ENCODE measurements around the gene ANKS1B.

Gene ANKS1B

DNA sequence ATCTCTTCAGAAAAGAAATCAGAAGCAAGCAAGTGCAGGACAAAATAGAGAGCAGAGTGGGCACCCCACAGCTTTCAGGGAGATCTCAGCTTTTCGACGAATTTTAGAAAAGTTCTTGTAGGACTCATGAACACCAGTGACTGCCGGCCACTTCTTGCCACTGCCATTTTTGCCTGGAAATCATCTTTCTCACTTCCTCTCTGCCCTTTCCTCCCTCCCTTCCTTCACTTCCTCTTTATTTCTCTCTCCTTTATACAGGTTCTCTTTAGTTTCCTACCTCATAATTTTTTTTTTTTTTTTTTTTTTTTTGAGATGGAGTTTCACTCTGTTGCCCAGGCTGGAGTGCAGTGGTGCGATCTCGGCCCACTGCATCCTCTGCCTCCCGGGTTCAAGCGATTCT, 1154.1 kb downstream of the ANKS1B start:
- no peak for DNase-seq

DNA sequence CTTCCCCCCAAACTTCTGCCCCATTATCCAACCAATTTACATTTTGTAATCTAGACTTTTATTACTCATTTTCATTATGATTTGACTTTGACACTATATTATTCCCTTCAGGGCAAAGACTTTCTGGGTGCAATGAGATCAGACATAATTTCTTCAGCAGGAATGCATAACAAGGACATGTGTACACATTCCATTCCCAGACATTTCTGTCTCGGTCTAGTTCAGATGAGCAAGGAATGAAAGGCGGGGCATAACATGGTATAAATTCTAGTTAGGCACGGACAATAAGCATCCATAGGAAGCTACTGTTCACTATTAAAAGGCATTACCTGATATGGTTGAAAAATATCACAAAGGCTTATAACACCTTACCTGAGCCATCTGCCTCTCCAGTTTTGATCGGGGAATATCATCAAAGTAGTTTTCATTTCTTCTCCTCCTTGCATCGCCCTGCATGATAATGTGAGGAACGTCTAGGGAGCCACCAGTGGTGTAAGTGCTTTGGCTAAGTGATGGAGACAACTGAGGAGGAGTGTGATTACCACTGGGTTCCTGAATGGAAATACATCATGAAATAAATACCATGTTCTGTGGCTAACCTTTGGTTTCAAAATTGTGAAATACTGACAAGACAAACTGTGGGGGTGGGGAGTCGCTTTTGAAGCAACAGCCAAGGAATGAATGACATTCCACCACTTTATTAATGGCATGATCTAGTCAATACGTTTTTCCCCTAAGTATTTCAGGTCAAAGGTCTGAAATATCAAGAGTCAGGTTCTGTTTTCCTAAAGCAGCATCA, 1155.7 kb downstream of the ANKS1B start:
- no peak for DNase-seq

DNA sequence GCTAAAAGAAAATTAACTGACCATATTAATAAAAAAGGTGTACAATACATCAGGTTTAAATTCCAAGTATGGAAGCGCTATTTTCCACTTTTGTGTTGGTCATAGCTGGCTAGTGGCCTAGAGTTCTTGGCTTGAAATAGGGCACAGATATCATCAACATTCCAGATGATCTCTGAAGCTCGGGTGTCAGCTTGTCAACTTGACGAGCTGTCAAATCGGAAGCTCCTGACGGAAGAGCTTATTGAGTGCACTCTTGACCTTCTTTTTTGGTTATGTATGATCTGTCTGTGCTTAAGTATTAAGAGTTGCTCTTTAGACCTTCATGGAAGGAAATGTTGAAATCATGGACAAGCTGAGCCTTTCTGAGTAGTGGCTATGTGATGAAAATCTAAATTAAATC, 1161.7 kb downstream of the ANKS1B start:
- no peak for DNase-seq

DNA sequence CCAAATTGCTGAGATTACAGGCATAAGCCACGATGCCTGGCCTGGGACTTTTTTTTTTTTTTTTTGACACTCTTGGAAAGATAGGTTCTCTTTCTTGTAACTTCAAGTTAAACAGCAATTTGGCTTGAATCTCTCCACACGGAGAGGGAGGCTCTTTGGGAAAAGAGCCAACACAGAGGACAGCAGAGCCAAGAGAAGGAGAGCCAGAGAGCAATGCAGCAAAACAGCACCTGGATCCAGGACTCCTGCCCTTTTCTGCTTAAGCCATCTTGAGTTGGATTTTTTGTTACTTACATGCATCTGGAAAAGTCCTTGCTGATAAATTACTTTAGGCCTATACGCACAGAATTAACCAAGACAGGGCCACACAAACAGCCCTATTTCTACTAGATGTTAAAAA, 1162.9 kb downstream of the ANKS1B start:
- DNase-seq: no peak

DNA sequence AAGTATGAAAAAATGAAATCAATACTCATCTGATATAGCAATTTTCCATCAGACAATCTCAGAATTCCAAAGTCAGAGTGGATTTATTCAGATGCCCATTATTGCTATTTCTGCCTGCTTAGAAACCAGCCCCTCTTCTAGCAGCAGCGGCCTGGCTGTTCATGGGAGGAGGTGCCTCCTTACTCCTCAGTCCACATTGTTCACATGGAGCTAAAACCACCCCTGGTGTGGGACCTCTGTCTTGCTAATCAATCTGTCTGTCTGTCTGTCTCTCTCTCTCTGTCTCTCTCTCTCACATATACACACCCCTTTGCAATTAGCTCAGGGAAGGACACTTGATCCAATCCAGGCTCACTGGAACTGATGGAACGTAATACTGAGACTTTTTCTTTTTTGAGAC, 1163.5 kb downstream of the ANKS1B start:
- DNase-seq: no peak

DNA sequence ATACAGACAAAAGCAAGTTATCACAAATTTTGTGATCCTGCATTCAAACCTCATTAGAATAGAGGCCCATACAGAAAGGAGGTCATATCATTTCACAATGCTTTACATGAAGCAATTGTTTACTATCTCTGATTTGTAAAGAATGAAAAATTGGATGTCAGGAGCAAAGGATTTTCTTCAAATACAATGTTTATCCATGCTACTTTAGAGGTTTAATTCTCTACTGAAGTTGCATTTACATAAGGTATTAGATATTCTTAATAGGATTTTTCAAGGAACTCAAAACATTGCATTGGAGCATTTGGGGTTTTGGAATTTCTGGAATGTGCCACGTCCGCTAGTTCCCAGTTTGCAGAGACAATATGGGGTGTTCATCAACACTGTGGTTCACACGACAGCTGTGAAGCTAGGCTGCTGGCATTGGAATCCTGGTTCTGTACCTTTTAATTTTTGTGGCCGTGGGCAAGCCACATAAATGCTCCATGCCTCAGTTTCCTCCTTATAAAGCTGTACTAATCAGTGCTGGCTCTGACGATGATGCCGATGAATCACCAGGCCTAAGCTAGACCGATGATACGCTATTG, 1164.8 kb downstream of the ANKS1B start:
- DNase-seq: no peak

DNA sequence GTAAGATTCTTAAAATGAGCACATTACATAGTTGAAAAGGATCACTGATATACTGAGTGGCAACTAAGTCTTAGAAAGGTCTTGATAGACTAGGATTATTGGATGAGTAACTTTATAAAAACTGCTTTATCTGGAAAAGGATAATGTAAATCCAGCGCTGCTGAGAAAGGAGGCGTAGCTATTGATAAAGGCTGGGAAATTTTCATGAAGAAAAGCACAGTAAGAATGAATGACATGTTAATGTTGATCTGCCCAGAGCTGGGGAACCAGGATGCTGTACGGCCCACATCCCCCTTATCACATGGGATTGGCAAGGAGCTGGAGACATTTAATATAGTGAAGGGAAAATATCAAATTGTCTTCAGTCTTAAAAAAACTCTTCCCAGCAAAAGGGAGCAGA, 1165.7 kb downstream of the ANKS1B start:
- no peak for DNase-seq

DNA sequence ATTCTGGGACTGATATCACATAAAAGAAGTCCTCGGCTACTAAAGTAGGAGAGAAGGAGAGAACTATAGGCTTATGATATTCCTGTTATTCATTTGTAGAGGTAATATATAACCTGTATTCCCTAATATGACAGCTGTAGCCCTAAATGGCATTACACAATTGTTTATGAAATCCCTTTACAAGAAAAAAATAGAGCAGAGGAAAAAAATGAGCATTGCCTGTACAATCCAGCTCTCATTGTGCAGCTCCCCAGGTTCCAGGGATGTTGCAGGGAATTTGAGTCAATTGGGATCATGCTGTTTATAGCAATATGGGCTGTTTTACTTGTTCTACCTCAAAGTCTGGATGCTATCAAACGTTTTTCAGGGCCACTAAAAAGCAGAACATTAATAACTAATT, 1166.5 kb downstream of the ANKS1B start:
- DNase-seq: no peak

DNA sequence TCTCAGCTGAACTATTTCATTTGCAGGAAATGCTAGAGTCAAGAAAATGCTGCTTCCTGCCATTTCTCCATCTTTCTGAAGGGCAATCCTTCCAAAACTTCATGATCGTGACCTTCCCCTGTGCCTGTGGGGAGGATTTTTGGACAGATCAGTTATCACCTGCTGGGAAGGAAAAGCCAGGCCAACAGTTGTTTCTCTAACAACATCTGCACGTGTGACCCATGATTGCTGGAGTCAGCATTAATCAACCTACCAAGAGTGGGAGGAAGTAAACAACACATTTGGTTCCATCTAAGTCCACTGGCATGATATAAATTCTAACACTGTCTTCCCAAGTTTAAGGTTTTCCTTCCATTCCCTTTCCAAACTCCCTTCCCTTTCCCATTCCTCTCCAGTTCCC, 1167.0 kb downstream of the ANKS1B start:
- DNase-seq: no peak

DNA sequence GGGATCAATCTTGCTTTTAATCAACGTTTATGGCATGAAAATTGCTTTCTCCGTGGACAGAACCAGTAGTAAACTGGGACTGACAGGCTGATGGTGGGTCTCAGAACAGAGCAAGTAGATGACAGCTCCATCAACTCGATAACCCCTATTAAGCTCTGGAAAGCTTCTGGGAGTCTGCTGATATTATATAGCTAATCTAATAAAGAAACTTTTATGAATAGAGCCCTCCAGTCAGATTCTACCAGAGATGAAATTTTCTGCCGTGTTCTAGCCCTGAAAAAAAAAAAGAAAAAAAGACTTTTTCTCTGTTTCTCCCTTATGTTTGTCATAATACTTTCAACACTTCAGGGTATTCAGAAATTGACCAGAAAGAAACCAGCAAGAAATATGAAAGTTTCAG, 1168.0 kb downstream of the ANKS1B start:
- DNase-seq: no peak

DNA sequence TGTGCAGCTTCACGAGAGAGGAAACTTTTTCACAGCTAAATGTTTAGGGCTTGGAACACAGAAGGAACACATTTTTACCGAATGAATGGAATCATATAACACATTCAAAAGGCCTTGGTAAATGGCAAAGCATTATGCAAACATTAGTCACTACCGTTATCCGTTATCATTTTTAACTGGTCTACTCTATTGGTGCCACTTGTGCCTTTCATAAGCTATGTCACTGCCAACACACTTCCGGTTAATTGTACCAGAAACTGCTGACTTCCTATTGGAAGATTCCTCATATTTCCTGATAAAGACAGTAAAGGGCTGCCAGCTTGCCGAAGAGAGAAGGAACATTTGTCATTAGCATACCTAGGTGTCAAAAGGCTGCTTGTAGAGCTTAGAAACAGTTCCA, 1170.5 kb downstream of the ANKS1B start:
- DNase-seq: no peak

DNA sequence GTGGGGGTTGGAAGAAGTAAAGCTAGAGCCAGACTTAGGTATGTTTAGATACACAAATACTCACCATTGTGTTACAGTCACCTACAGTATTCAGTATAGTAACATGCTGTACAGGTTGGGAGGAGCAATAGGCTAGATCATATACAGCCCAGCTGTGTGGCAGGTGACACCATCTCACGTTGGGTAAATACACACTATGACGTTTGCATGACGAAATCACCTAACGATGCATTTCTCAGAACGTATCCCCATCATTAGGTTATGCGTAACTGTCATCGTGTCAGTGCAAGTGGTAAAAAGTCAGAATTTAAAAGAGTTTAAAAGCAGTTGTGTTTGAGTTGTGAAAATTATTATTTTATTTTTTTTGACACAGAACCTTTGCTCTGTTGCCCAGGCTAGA, 1172.5 kb downstream of the ANKS1B start:
- no peak for DNase-seq

DNA sequence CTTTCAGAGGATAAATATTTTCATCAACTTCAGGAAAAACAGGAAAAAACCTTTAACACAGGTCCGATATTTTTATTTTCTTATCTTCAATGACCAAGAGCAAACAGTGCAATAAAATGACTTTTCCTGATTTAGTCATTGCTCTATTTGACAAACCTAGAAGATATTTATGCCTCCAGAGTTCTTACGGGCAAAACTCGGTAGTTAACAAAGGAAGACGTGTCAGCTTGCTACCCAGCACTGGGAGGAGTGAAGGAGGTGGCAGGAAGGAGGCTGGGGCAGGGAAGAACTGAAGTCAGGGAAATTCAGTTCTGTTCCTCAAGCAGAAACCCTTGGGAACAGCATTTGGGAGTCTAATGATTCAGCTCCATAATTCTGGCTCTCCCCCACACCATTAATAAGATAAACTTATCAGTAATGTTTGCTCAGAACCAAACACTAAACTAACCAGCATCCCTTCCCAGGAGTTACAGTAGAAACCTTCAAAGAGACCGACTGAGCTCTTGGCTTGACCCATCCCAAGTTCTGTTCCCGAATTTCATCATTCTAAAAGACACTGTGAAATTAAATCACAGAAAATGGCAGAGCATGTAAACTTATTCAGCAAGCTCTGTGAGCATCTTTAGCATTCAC, 1176.4 kb downstream of the ANKS1B start:
- no peak for DNase-seq

DNA sequence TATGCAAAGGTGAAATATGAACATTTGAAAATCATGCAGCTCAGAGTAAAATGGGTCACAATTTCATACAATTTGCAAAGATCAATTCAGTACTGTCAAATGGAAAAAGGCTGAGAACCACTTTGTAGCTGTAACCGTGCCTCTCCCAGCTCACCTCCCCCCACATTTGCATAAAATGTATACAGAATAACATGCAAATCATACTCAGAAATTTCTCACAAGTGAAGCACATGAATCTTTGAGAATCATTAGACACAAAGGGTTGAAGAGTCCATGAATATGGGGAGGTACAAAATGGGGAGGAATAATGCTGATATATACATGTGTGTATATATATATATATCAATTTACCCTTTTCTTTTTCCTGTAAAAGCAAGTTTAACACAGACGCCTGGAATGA, 1177.5 kb downstream of the ANKS1B start:
- no peak for DNase-seq

DNA sequence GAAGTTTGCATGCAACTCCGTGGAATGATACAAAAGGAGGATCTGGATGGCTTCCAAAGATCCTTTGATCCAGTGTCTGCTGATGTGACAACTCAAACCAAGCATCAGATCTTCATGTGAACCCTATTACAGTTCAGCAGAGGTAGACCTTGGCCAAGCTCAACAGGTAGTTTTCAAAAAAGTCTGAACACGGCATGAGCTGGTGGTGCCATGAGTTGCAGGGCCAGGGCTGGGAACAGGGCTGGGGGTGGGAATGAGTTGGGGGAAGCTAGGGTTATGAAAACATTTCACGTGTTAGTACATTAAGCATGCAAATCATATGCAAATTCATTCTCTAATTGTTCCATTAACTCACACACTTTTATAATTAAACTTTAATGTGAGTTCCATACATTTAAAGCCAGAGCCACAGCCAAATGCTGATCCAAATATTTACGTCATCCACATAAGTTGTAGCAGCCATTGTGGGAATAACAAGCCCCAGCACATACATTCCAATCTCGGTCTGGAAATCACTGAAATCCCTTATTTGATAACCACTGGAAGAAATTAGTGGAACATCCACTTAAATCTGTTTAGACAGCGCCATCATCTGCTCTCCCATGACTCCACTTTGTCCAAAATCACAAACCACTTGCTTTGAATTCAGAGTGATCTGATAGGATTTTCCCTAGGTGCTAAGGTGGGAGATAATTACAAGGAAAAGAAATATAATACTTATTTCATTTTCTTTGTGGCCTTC, 1181.1 kb downstream of the ANKS1B start:
- DNase-seq: no peak

DNA sequence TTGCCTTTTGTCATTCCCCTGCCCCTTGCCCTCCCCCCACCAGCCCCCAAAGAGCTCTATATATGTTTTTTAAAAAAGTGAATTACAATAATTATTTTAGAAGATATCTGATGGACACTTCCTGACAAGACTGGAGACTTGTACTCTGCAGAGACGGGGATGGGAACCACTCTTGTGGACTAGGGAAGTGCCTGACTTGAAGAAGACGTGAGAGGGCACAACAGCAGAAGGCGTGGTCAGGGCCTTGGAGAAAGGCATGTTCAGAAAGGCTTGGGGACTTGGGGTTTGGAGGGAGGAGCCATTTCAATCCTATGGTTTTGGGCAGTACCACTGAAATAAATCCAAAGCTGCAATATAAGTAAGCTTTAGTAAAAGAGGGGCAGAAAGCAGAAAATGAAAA, 1184.9 kb downstream of the ANKS1B start:
- DNase-seq: no peak

DNA sequence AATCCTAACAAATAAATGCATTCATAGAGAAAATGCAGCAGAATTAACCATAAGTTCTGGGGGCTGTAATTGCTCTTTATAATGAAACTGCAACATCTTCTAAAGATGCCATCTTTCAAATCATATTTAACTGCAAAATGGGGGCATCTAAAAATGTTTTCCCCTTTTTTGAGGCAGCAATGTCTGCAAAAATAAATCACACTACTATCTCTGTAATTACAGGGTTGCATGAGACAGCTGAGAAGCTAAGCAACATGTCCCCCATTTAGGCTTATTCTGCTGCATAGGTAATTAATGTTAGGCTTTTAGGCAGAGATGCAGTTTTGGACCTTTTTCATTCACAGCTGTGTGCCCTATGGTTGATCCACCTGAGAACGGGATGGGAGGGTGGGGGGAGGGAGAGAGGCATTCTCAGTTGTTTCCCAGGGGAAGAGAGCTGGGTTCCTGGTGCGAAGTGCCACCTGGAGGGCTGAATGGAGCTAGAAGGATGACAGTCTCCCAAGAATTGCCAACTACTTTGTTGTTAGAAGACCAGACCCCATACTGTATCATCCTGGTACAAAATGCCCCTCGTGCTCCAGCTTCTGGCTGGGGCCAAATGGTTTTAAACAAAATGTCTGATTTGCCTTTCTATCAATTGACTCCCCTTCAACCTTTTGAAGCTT, 1185.5 kb downstream of the ANKS1B start:
- DNase-seq: no peak

DNA sequence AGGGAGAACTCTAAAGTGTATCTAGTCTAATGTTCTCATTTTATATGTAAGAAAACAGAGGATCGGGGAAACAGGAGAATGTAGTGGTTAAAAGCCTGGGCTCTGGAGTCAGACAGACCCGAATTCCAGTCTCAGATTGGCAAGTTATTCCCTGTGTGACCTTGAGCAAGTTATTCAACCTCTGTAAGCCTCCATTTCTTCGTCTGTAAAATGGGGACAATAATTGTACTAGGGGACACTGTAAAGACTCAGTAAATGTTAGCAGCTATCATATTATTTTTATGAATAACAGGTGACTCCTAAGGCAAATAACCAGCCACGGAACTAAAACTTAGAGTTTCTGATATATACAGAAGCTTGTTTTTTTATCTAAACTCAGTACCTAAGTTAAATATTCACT, 1187.5 kb downstream of the ANKS1B start:
- DNase-seq: no peak

DNA sequence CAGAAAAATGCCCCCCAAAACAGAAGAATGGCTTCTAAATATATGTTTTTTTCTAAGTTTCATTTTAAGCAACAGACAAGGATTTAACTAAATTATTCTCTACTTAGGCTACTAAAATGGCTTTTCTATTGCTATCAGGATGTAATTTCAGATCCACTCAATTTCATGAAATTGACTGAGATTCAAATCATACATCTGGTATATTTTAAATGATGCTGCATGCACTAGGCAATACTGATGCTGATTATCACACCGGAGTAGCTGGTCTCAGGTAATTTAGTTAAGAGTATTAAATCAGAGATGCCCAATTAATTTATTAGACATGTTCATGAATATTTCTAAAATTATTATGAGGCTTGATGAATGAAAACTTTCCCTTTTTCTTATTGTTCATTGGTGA, 1188.0 kb downstream of the ANKS1B start:
- no peak for DNase-seq

DNA sequence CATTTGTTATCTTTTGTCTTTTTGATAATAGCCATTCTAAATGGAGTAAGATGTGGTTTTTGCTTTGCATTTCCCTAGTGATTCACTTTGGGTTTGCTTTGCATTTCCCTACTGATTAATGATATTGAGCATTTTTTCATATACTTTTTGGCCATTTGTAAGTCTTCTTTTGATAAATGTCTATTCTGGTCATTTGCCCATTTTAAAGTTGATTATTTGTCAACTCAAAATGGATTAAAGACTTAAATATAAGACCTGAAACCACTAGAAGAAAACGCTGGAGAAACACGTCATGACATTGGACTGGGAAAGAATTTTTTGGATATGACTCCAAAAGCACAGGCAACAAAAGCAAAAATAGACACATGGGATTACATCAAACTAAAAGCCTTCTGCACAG, 1191.6 kb downstream of the ANKS1B start:
- no peak for DNase-seq

DNA sequence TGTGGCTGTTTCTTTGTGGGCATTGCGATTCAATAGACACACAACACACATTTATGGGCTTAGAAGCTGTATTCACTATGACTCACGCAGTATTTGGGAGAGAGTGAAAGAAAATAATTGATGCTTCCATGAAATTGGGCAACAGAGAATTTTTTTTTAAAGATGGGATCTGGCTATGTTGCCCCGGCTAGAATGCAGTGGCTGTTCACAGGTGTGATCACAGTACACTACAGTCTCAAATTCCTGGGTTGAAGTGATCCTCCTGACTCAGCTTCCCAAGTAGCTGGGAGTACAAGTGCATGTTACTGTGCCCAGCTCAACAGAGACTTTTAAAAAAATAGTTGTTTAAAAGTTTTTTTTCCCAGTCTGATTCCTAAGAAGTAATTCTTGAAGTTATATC, 1193.3 kb downstream of the ANKS1B start:
- DNase-seq: no peak

DNA sequence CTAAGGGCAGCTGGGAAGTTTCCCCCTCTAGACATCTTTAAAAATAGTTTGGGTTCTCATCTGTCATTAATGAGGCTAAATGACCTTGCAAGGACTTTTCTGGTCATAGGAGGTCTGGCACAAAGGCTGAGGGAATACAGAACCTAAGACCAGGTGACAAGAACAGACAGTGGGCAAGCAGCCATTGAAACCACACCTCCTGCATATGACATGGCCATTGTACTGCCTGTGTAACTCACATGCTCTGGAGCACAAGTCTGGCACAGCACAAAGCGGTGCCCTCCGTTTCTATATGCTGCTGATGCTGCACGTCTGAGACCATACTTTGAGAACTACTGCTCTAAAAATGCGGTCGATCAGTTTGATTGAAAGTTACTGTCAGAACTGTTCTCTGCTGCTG, 1196.3 kb downstream of the ANKS1B start:
- no peak for DNase-seq

DNA sequence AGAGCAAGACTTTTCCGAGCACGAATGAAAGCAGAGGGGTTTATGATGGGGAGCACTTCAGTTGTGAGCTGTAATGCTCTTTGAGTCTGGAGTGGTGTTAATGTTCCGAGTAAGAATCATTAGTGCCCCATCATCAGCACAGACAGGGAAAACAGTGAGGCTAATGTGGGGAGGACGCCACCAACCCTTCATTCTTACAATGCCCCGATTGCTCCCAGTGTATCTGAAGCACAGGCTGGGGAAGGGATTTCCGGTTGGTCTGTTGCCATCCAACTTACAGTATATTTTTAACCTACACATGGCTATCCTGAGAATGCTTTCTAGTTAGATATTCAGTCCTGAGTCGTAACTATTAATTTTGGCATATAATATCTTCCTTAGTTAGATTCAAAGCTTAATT, 1198.1 kb downstream of the ANKS1B start:
- no peak for DNase-seq
